Measurements from ENCODE around the gene LIPE. TPM values are rescaled to one million over a fixed set of nuclear protein-coding genes. Genes with fewer than 3 reads are reported as not detected.

The LIPE gene
- total RNA-seq = 3.0 and 3.7 TPM in 2 replicates

GRCh38 chr19:42427313-42427712 is at the start of gene LIPE:
Gene LIPE, minus strand, starts transcription at chr19:42427388. Its CDS starts 239 bp downstream, at chr19:42427149.

GRCh38 chr19:42442833-42443232 is 15.6 kb upstream of the LIPE start, which contains the start of gene CXCL17:
Gene CXCL17, minus strand, starts transcription at chr19:42442946. Its CDS starts 114 bp downstream, at chr19:42442832.

GRCh38 chr19:42389899-42390298 is 37.3 kb downstream of the LIPE start, which contains the start of gene CNFN:
Gene CNFN, minus strand, starts transcription at chr19:42390297. Its CDS starts 1,260 bp downstream, at chr19:42389037.

Other genes starting within 250 kb of the LIPE start
- 23.1 and 29.7 TPM in 2 replicates for gene DEDD2, start 209.7 kb downstream of the LIPE start, total RNA-seq
- gene ZNF526, start 207.1 kb downstream of the LIPE start, total RNA-seq = 13.8 and 16.9 TPM in 2 replicates
- 14.2 and 15.8 TPM in 2 replicates for gene GSK3A, start 184.8 kb downstream of the LIPE start, total RNA-seq
- gene ERF, start 172.3 kb downstream of the LIPE start, total RNA-seq = 15.9 and 22.9 TPM in 2 replicates
- gene CIC, start 158.1 kb downstream of the LIPE start, total RNA-seq = 31.5 and 32.0 TPM in 2 replicates
- gene PRR19, start 125.3 kb downstream of the LIPE start, total RNA-seq = 0.37 and 0.55 TPM in 2 replicates
- 38.1 and 58.9 TPM in 2 replicates for gene PAFAH1B3, start 124.8 kb downstream of the LIPE start, total RNA-seq
- 0.50 and 0.77 TPM in 2 replicates for gene TMEM145, start 114.1 kb downstream of the LIPE start, total RNA-seq
- gene MEGF8, start 101.8 kb downstream of the LIPE start, total RNA-seq = 14.4 and 36.0 TPM in 2 replicates
- not detected in 2 replicates for gene CNFN, start 37.1 kb downstream of the LIPE start, total RNA-seq
- not detected in 2 replicates for gene CXCL17, start 15.6 kb upstream of the LIPE start, total RNA-seq
- under 0.01 TPM in 1 of 2 replicates, not detected in the other for gene CEACAM1, start 101.1 kb upstream of the LIPE start, total RNA-seq
- gene CEACAM8, start 167.5 kb upstream of the LIPE start, total RNA-seq = not detected in 2 replicates